ENCODE data around the gene MRPS15. TPM values are rescaled to one million over a fixed set of nuclear protein-coding genes. Genes with fewer than 3 reads are reported as not detected.

Gene MRPS15
- total RNA-seq, 4 donors from 2014 or later, result 106 to 215 (median 160) TPM

GRCh38 chr1:36453051-36453450 is 11.1 kb downstream of the MRPS15 start:
- H3K9me3 ChIP-seq, result no peaks in the 10 kb centered on the region
- H3K36me3 ChIP-seq, result peaks cover 0 to 41% of the 10 kb centered on the region in 2 donors
- no peak for ATAC-seq
- no peak overlapping the region for H3K4me3 ChIP-seq
- H3K4me1 ChIP-seq, result peaks cover 5 to 11% of the 10 kb centered on the region in 2 donors
- DNase-seq, result no peak
- intact Hi-C loops (cut with DNase I; ENCODE audit: low total_unique reads), result no loop called here
- no peak overlapping the region for H3K27ac ChIP-seq
- in situ Hi-C loops (cut with MboI; ENCODE audit: low sequenced_read_pairs in 4 of 4), result no loop called here
- H3K27me3 ChIP-seq, result no peaks in the 10 kb centered on the region
- no peak for TF ChIP-seq POLR2A (IDR thresholded peaks at IDR 0.05)

- ATAC-seq (peak in 1 of 2 donors; percentile 9), DNase-seq (no peak)
- in situ Hi-C loops (cut with MboI; ENCODE audit: low sequenced_read_pairs in 4 of 4), result no loop called here
- intact Hi-C loops (cut with DNase I; ENCODE audit: low total_unique reads), result loop anchor here (1.0 kb wide), 1 partner anchor 13 kb away; the partner anchor contains the start of gene MRPS15
- TF ChIP-seq CTCF (IDR thresholded peaks at IDR 0.05 in 4 of 5, conservative IDR thresholded peaks at IDR 0.05 in 1 of 5), result no peak
- no peak for TF ChIP-seq POLR2A (IDR thresholded peaks at IDR 0.05)
- Histone ChIP-seq H3K4me3 (peak overlapping the region; percentile 73 to 85 (median 76)), H3K9me3 (no peaks in the 10 kb centered on the region), H3K36me3 (peaks cover 0 to 19% of the 10 kb centered on the region in 2 donors), H3K4me1 (peaks cover 5 to 11% of the 10 kb centered on the region in 2 donors), H3K27me3 (no peaks in the 10 kb centered on the region), H3K27ac (peak overlapping the region; percentile 90 to 97 (median 95))
Measured at GRCh38 chr1:36450919-36451305, 13.3 kb downstream of the MRPS15 start.

- Histone ChIP-seq H3K4me1 (peaks cover 5 to 11% of the 10 kb centered on the region in 2 donors), H3K9me3 (no peaks in the 10 kb centered on the region), H3K27ac (peak within 1 kb of the TSS; percentile 90 to 97 (median 95)), H3K36me3 (peaks cover 0 to 14% of the 10 kb centered on the region in 2 donors), H3K27me3 (no peaks in the 10 kb centered on the region), H3K4me3 (peak within 1 kb of the TSS; percentile 73 to 85 (median 76))
- ATAC-seq (peak; percentile 98 to 99), DNase-seq (peak; percentile 89 to 94)
- no peak for TF ChIP-seq CTCF (IDR thresholded peaks at IDR 0.05 in 4 of 5, conservative IDR thresholded peaks at IDR 0.05 in 1 of 5)
- TF ChIP-seq POLR2A (IDR thresholded peaks at IDR 0.05), result peak; percentile 84 to 92
- in situ Hi-C loops (cut with MboI; ENCODE audit: low sequenced_read_pairs in 4 of 4) (no loop called here), intact Hi-C loops (cut with DNase I; ENCODE audit: low total_unique reads) (loop anchor here (1.0 kb wide), 1 partner anchor 14 kb away; the partner anchor contains the start of gene MRPS15)
Measured at GRCh38 chr1:36450270-36450918, 13.8 kb downstream of the MRPS15 start, which contains the start of gene OSCP1. TSS of gene OSCP1 (minus strand) at chr1:36450451. CDS start at chr1:36450369, 82 bp downstream.

- Histone ChIP-seq H3K27ac (no peak overlapping the region), H3K9me3 (no peaks in the 10 kb centered on the region), H3K27me3 (no peaks in the 10 kb centered on the region), H3K4me3 (no peak overlapping the region), H3K4me1 (peaks cover 5 to 11% of the 10 kb centered on the region in 2 donors), H3K36me3 (no peaks in the 10 kb centered on the region)
- intact Hi-C loops (cut with DNase I; ENCODE audit: low total_unique reads), result no loop called here
- no peak for DNase-seq
- no peak for ATAC-seq
- in situ Hi-C loops (cut with MboI; ENCODE audit: low sequenced_read_pairs in 4 of 4), result no loop called here
- no peak for TF ChIP-seq POLR2A (IDR thresholded peaks at IDR 0.05)
- TF ChIP-seq CTCF (IDR thresholded peaks at IDR 0.05 in 4 of 5, conservative IDR thresholded peaks at IDR 0.05 in 1 of 5), result no peak
Measured at GRCh38 chr1:36448530-36449056, 15.6 kb downstream of the MRPS15 start.

GRCh38 chr1:36447450-36447849 is 16.7 kb downstream of the MRPS15 start:
- in situ Hi-C loops (cut with MboI; ENCODE audit: low sequenced_read_pairs in 4 of 4) (no loop called here), intact Hi-C loops (cut with DNase I; ENCODE audit: low total_unique reads) (no loop called here)
- TF ChIP-seq POLR2A (IDR thresholded peaks at IDR 0.05), result no peak
- TF ChIP-seq CTCF (IDR thresholded peaks at IDR 0.05 in 4 of 5, conservative IDR thresholded peaks at IDR 0.05 in 1 of 5), result no peak
- Histone ChIP-seq H3K27ac (no peak overlapping the region), H3K4me3 (no peak overlapping the region), H3K36me3 (no peaks in the 10 kb centered on the region), H3K9me3 (no peaks in the 10 kb centered on the region), H3K4me1 (peaks cover 5 to 11% of the 10 kb centered on the region in 2 donors), H3K27me3 (no peaks in the 10 kb centered on the region)
- DNase-seq, result no peak
- no peak for ATAC-seq
